COLO668 (cell line): ENCODE data around the gene MRC2.

ENCODE experiments used
- DNase-seq: peaks from one replicate; lab custom pipeline; 2025; ENCODE audit not compliant: unreplicated experiment; lab: John Stamatoyannopoulos, UW

MRC2 gene

DNA sequence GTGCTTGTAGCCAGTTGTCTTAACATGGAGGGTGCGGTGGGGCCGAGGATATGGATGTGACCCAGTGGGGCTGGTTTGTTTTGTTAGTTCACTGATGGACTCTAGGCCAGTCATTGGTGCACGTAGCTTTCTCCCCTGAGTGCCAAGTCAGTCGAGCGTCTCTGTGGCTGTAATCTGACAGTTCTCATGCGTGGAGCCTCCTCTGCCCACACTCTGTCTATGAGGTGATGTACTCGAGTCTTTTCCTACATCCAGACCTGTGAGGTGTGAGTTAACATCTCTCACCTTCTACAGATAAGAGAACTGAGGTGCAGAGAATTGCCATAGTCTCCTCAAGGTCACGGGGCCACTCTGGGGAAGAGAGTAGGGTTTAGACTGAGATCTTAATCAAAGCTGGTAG, 90.4 kb downstream of the MRC2 start:
- DNase-seq, result no peak

GRCh38 chr17:62718429-62718828, 91.0 kb downstream of the MRC2 start:
- DNase-seq, result no peak

- DNase-seq, result no peak
Measured at GRCh38 chr17:62719586-62719985, 92.1 kb downstream of the MRC2 start.

GRCh38 chr17:62720126-62720850, 92.8 kb downstream of the MRC2 start:
- no peak for DNase-seq

DNA sequence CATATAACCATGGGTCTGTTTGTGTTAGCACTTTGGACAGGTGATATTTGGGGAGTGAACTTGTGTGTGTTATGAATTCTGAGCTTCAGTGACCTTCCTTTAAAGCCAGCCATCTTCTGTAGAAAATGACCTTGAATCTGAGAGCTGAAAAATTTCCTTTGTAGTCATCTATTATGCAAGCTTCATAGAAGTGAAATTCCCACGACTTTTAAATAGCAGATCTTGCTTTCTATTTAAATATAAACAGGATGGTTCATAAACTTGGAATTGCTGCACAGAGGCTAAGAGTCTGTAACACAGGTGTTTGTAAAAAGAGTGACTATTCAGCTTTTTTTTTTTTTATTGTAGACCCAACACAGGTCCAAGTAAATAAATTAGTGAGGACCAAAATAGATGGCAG, 95.2 kb downstream of the MRC2 start:
- DNase-seq, result no peak

DNA sequence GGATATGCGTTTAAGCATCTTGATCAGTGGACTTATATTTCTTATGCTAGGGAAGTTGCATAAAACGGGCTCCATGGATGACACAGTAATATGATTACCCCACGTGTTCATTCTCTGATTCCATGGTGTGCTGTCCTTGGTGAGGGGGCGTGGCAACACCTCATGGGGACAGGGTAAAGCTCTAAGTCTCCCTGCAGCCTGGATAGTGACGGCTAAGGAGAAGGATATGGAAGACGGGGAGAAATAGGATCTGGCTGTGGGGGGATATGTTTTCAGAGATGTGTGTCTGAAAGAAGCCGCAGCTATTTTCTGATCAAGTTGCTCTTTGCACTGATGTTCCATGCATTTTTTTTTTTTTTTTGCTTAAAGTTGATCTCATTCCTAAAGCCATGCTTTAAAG, 96.4 kb downstream of the MRC2 start:
- no peak for DNase-seq

DNA sequence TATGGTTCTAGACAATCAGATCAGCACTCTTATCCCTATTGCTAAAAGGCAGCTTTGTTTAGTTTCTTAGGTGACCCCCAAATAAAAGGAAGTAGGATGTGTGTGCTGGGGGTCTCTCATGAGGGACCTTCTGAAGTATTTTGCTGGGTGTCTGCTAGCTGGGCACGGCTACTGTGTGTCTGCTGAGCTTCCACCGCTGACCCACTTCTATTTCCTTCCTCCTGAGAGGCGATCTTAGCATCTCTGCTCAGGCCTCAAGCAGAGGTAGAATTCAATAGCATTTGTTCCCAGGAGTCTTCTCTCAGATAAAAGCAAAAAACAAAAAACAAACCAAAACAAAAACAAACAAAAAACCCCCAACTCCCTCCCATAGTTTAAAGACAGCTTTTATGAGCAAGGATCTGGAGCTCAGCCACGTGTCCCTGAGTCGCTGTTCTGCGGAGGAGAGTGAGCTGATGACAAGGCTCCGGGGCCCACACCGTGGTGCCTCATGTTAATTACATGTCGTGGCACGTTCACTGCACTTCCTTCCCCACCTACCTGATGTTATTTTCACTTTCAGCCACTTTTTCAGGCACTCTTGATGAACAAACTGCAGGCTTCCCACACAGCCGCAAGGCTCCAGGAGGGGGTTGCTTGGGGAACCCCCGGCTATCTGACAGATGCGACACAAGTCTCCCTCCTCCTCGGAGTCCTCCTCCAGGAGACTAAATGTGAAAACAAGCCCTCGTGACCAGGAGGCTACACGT, 97.1 kb downstream of the MRC2 start:
- no peak for DNase-seq

- no peak for DNase-seq
Measured at GRCh38 chr17:62725791-62726249, 98.3 kb downstream of the MRC2 start.

GRCh38 chr17:62727916-62728672, 100.6 kb downstream of the MRC2 start:
- no peak for DNase-seq

DNA sequence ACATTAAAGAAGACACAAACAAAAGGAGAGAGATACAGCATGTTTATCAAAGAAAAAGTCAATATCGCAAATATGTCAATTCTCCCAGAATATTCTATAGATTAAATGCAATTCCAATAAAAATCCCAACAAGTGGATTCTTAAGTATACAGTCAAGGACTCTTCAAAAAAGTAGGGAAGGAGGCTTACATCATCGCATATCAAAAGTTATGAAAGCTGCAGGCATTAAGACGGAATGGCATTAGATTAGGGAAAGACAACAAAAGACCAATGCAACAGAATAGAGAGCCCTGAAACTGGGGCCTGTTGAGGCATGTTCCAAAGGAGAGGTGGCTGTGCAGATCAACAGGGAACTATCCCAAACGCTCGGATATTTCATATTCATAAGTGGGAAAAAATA, 104.7 kb downstream of the MRC2 start:
- DNase-seq, result no peak

GRCh38 chr17:62735044-62735651, 107.7 kb downstream of the MRC2 start:
- DNase-seq, result no peak

GRCh38 chr17:62737513-62737912, 110.0 kb downstream of the MRC2 start:
- no peak for DNase-seq

DNA sequence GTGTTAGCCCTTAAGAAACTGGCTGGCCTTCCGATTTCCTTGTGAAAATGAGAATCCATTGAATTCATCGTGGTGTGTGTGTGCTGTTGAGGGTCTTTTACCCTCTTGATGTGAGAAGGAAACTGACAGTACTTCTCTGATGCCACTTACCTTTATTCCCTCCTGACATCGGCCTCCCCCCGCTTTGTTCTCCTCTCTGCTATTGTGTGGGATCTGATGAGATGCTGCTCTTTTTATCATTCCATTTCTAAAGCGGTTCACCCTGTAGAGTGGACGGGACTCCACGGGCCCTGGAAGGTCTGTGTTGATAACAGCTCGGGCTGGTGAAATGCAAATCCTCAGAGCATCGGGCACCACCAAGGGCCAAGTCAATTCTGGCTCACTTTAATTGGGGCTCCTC, 110.8 kb downstream of the MRC2 start:
- DNase-seq, result no peak

- no peak for DNase-seq
Measured at GRCh38 chr17:62739645-62740388, 112.3 kb downstream of the MRC2 start.

GRCh38 chr17:62741290-62741689, 113.8 kb downstream of the MRC2 start:
- DNase-seq, result no peak
